Measurements from ENCODE around the gene KRTAP16-1. TPM values are rescaled to one million over a fixed set of nuclear protein-coding genes. Genes with fewer than 3 reads are reported as not detected.
A peak's percentile ranks its signal among the peaks of the same experiment; 100 is the strongest.

Gene KRTAP16-1
- total RNA-seq, 4 donors from 2014 or later: not detected

- H3K36me3 ChIP-seq: no peaks in the 10 kb centered on the region
- no peaks in the 10 kb centered on the region for H3K27me3 ChIP-seq
- no peaks in the 10 kb centered on the region for H3K4me1 ChIP-seq
- no peaks in the 10 kb centered on the region for H3K9me3 ChIP-seq
- no peak overlapping the region for H3K4me3 ChIP-seq
- no peak overlapping the region for H3K27ac ChIP-seq
- no peak for TF ChIP-seq POLR2A (IDR thresholded peaks at IDR 0.05)
- TF ChIP-seq, protein P1, sequence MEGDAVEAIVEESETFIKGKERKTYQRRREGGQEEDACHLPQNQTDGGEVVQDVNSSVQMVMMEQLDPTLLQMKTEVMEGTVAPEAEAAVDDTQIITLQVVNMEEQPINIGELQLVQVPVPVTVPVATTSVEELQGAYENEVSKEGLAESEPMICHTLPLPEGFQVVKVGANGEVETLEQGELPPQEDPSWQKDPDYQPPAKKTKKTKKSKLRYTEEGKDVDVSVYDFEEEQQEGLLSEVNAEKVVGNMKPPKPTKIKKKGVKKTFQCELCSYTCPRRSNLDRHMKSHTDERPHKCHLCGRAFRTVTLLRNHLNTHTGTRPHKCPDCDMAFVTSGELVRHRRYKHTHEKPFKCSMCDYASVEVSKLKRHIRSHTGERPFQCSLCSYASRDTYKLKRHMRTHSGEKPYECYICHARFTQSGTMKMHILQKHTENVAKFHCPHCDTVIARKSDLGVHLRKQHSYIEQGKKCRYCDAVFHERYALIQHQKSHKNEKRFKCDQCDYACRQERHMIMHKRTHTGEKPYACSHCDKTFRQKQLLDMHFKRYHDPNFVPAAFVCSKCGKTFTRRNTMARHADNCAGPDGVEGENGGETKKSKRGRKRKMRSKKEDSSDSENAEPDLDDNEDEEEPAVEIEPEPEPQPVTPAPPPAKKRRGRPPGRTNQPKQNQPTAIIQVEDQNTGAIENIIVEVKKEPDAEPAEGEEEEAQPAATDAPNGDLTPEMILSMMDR (IDR thresholded peaks at IDR 0.05): no peak
- DNase-seq: no peak
Observed at GRCh38 chr17:41327411-41328120, 18.5 kb upstream of the KRTAP16-1 start.

DNA sequence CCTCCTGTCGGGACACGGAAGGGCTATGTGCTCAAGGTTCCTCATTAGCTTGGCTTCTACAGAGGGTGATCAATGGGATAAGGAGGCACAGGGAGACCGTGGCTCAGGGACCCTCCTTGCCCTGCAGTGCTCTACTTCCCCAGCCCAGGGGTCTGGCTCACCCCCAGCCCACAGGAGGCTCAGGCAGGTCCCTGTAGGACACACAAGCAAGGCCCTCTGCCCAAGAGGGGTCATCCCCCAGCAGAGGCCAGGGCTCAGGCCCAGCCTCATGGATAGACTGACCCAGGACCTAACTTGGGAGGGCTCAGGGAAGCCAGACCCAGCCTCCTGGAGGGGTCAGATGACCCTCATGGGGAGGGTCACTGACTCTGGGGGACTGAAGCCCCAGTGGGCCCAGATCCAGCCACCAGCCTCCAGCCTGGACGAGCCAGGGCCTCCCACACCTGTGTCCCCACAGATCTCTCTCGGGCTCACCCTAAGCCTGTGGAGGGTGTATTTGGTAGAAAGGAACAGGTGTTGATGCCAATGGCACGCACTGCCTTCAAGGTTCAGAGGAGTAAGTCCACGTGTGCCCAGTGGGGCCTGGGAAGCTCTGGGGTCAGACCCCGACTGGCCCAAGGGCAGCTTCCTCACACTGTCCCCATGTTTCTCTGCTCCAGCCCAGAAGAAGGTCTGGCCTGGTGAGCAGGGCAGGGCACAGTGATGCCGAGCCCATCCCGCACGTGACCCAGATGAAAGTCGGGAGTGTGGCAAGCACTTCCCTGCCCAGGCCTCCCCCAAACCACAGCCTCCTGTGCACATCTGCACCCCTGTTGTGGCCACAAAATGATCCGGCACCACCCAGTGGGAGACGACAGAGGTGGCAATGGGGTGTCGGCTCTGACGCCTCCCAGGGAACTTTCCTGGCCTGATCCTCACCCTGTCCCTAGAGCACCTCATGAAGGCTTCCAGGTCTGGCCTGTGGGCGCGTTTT is 17.4 kb upstream of the KRTAP16-1 start:
- Histone ChIP-seq H3K36me3 (no peaks in the 10 kb centered on the region), H3K9me3 (no peaks in the 10 kb centered on the region), H3K27me3 (no peaks in the 10 kb centered on the region), H3K27ac (no peak overlapping the region), H3K4me3 (no peak overlapping the region), H3K4me1 (no peaks in the 10 kb centered on the region)
- no peak for TF ChIP-seq POLR2A (IDR thresholded peaks at IDR 0.05)
- TF ChIP-seq, protein P1 (IDR thresholded peaks at IDR 0.05): no peak
- DNase-seq: no peak

- Histone ChIP-seq H3K9me3 (no peaks in the 10 kb centered on the region), H3K4me3 (no peak overlapping the region), H3K27me3 (no peaks in the 10 kb centered on the region), H3K36me3 (no peaks in the 10 kb centered on the region), H3K4me1 (no peaks in the 10 kb centered on the region), H3K27ac (no peak overlapping the region)
- TF ChIP-seq, protein P1 (IDR thresholded peaks at IDR 0.05): no peak
- TF ChIP-seq POLR2A (IDR thresholded peaks at IDR 0.05): no peak
- no peak for DNase-seq
Observed at GRCh38 chr17:41325611-41326010, 16.5 kb upstream of the KRTAP16-1 start.

DNA sequence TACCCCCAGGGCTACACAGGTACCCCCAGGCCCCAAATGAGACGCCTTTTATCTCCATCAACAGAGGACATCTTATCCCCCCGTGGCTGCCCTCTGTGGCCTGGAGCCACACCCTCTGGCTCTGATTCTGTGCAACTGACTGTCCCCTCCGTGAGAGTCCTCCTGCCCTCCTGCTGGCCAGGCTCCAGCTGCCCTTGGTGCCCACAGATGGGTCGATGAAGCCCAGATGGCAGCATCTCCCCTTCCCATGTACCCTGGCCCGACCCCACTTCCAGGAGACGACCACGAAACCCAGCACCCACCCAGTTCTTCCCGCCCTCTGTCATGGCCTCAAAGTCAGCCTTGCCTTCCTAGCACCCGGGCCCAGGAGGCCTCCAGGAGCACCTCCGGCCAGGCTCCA is 16.0 kb upstream of the KRTAP16-1 start:
- Histone ChIP-seq H3K27me3 (no peaks in the 10 kb centered on the region), H3K9me3 (no peaks in the 10 kb centered on the region), H3K36me3 (no peaks in the 10 kb centered on the region), H3K4me1 (no peaks in the 10 kb centered on the region), H3K27ac (no peak overlapping the region), H3K4me3 (no peak overlapping the region)
- TF ChIP-seq, protein P1 (IDR thresholded peaks at IDR 0.05): no peak
- TF ChIP-seq POLR2A (IDR thresholded peaks at IDR 0.05): no peak
- DNase-seq: peak in 1 of 3 donors; percentile 42

GRCh38 chr17:41324180-41325075 is 15.3 kb upstream of the KRTAP16-1 start:
- Histone ChIP-seq H3K4me3 (no peak overlapping the region), H3K27ac (no peak overlapping the region), H3K27me3 (no peaks in the 10 kb centered on the region), H3K4me1 (no peaks in the 10 kb centered on the region), H3K36me3 (no peaks in the 10 kb centered on the region), H3K9me3 (peaks cover 0 to 3% (median 0%) of the 10 kb centered on the region in 4 donors)
- TF ChIP-seq, protein P1 (IDR thresholded peaks at IDR 0.05): peak in 3 of 6 experiments; percentile 23 to 33 (median 32)
- TF ChIP-seq POLR2A (IDR thresholded peaks at IDR 0.05): no peak
- peak in 1 of 3 donors; percentile 51 for DNase-seq

All from Peyer's patch (tissue), 4 donors.